Vagina (tissue), 2 donors: ENCODE measurements around the gene EIF2S1. TPM values are rescaled to one million over a fixed set of nuclear protein-coding genes. Genes with fewer than 3 reads are reported as not detected.

Source experiments
- DNase-seq, 2 donors: peaks; one replicate each; pipeline ENCODE4 v3.0.0-alpha.2; 2017; ENCODE audit errors: extremely low spot score in 2 of 2
- H3K27ac ChIP-seq: fragments of 200-600 bp; sonication (generic); one replicate; pipeline ENCODE4 v1.5.1; 2019
- H3K27me3 ChIP-seq: fragments of 200-600 bp; sonication (generic); one replicate; pipeline ENCODE4 v1.5.1; 2019
- H3K36me3 ChIP-seq, 2 donors: fragments of 200-600 bp; sonication (generic); one replicate each; pipeline ENCODE4 v1.5.1; 2017 to 2019
- H3K4me1 ChIP-seq: fragments of 200-600 bp; sonication (generic); one replicate; pipeline ENCODE4 v1.5.1; 2019
- H3K4me3 ChIP-seq, 2 donors: fragments of 200-600 bp; sonication (generic); 1 replicate in 1 of 2; 2 replicates in 1 of 2; pipeline ENCODE4 v1.5.1; 2016 to 2019
- H3K9me3 ChIP-seq: fragments of 200-600 bp; sonication (generic); one replicate; pipeline ENCODE4 v1.5.1; 2019
- POLR2A ChIP-seq, 2 donors: fragments of 450-650 bp; IDR thresholded peaks; one replicate each; pipeline ENCODE4 v1.6.1; 2017; ENCODE audit warnings: antibody characterized with exemption in 2 of 2, mild to moderate bottlenecking in 2 of 2, moderate library complexity in 2 of 2
- POLR2AphosphoS5 ChIP-seq, 2 donors: sonication (generic); formaldehyde crosslinking; IDR thresholded peaks; one replicate each; pipeline ENCODE4 v1.9.0; 2017; ENCODE audit warnings: antibody characterized with exemption in 2 of 2, mild to moderate bottlenecking in 2 of 2, low read depth in 1 of 2; ENCODE audit not compliant: insufficient read depth in 1 of 2
- intact Hi-C: fragments of 100-400 bp; cut with DNase I; formaldehyde crosslinking; loops from one replicate; pipeline ENCODE4 v1.15.1; 2023
- total RNA-seq: library from RNA; depleted of rRNA; stranded (reverse); fragments of >200 nt; gene quantifications from one replicate; pipeline ENCODE4 v1.2.3, GENCODE V29; 2016
- TF ChIP-seq, protein P1 (sequence below), 3 experiments: fragments of 450-650 bp in 2 of 3; fragments of 200-600 bp in 1 of 3; sonication (generic) in 1 of 3; IDR thresholded peaks; one replicate each; pipeline ENCODE4 v1.5.1; 2017 to 2019; ENCODE audit warnings: antibody characterized with exemption in 3 of 3, mild to moderate bottlenecking in 2 of 3, moderate library complexity in 2 of 3

EIF2S1 gene
- total RNA-seq, 1 donor from 2014 or later = 30.4 TPM

DNA sequence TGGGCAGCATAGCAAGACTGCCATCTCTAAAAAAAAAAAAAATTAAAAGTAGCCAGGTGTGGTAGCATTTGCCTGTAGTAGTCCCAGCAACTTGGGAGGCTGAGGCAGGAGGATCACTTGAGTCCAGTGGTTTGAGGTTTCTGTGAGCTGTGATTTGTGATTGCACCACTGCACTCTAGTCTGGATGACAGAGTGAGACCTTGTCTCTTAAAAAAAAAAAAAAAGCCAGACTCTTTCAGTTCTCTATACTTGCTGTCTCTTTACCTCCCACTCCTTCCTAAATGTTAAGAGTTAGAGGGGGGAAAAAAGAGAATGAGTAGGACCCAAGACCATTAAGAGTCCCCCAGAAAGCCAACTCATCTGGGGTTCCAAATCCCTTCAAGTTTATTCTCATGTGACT lies 17.8 kb downstream of the EIF2S1 start:
- H3K36me3 ChIP-seq = peaks cover 2 to 87% of the 10 kb centered on the region in 2 donors
- H3K4me3 ChIP-seq = no peak overlapping the region
- intact Hi-C loops = no loop called here
- TF ChIP-seq POLR2A (IDR thresholded peaks at IDR 0.05) (no peak), POLR2AphosphoS5 (IDR thresholded peaks at IDR 0.05; ENCODE audit: insufficient read depth in 1 of 2, low read depth in 1 of 2) (no peak)
- TF ChIP-seq, protein P1, sequence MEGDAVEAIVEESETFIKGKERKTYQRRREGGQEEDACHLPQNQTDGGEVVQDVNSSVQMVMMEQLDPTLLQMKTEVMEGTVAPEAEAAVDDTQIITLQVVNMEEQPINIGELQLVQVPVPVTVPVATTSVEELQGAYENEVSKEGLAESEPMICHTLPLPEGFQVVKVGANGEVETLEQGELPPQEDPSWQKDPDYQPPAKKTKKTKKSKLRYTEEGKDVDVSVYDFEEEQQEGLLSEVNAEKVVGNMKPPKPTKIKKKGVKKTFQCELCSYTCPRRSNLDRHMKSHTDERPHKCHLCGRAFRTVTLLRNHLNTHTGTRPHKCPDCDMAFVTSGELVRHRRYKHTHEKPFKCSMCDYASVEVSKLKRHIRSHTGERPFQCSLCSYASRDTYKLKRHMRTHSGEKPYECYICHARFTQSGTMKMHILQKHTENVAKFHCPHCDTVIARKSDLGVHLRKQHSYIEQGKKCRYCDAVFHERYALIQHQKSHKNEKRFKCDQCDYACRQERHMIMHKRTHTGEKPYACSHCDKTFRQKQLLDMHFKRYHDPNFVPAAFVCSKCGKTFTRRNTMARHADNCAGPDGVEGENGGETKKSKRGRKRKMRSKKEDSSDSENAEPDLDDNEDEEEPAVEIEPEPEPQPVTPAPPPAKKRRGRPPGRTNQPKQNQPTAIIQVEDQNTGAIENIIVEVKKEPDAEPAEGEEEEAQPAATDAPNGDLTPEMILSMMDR (IDR thresholded peaks at IDR 0.05) = no peak
- H3K4me1 ChIP-seq = no peaks in the 10 kb centered on the region
- no peak for DNase-seq
- H3K27me3 ChIP-seq = no peaks in the 10 kb centered on the region
- no peak overlapping the region for H3K27ac ChIP-seq
- H3K9me3 ChIP-seq = no peaks in the 10 kb centered on the region

DNA sequence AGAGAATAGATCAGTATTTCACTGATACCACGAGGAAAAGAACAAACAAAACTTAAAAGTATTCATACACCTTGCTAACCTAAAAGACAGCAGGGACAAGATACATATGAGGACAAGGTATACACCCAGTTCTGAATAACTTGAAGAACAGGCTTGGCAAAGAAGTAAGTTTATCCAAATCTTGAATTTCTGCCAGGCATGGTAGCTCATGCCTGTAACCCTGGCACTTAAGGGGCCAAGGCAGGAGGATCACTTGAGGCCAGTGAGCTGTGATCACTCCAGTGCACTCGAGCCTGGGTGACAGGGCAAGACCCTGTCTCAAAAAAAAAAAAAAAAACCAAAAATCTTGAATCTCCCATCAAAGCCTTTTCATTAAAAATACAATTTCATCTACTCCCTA lies 25.0 kb downstream of the EIF2S1 start:
- no peak for DNase-seq
- no peaks in the 10 kb centered on the region for H3K27me3 ChIP-seq
- TF ChIP-seq POLR2AphosphoS5 (IDR thresholded peaks at IDR 0.05; ENCODE audit: insufficient read depth in 1 of 2, low read depth in 1 of 2) = peak in 1 of 2 donors; percentile 19
- TF ChIP-seq, protein P1 (IDR thresholded peaks at IDR 0.05) = no peak
- H3K36me3 ChIP-seq = peaks cover 4 to 49% of the 10 kb centered on the region in 2 donors
- H3K27ac ChIP-seq = no peak overlapping the region
- H3K4me3 ChIP-seq = no peak overlapping the region
- intact Hi-C loops = no loop called here
- no peaks in the 10 kb centered on the region for H3K4me1 ChIP-seq
- no peaks in the 10 kb centered on the region for H3K9me3 ChIP-seq

DNA sequence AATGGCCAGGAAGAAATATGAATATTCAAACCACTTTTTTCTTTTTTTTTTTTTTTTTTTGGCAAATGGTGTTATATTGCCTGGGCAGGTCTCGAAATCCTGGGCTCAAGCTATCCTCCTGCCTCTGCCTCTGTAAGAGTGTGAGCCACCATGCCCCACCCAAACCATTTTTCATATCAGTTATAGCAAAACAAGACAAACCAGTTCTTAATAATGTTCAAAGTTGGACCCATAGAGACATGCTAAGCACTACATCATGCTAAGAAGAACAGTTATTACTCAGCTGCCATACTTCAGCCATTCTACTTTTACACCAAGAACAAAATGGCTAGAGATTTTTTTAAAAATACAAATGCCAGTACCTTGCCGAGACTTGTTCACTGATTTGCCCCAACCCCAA lies 25.5 kb downstream of the EIF2S1 start:
- Histone ChIP-seq H3K4me3 (no peak overlapping the region), H3K9me3 (no peaks in the 10 kb centered on the region), H3K27me3 (no peaks in the 10 kb centered on the region), H3K4me1 (no peaks in the 10 kb centered on the region), H3K36me3 (peaks cover 4 to 44% of the 10 kb centered on the region in 2 donors), H3K27ac (no peak overlapping the region)
- no peak for DNase-seq
- TF ChIP-seq, protein P1 (IDR thresholded peaks at IDR 0.05) = no peak
- TF ChIP-seq POLR2AphosphoS5 (IDR thresholded peaks at IDR 0.05; ENCODE audit: insufficient read depth in 1 of 2, low read depth in 1 of 2) (no peak), POLR2A (IDR thresholded peaks at IDR 0.05) (no peak)
- intact Hi-C loops = no loop called here

DNA sequence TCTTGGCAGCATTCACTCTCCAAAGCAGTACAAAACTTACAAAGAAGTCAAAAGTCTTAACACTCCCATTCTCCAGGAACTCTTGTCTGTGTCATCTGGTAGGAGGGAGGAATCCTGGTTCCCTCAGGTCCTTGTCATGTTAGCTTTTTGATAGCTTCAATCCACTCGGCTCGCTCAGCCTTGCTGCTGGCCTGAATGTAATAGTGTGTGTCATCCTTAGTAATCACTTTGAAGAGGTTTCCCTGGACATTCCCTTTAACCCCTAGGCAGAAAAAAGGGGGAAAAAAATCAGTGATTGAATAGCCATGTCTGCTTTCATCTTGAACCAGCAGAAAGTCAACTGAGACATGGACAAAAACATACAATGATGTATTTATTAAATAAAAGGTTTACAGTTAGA lies 27.1 kb downstream of the EIF2S1 start:
- no peak for DNase-seq
- no peak for TF ChIP-seq POLR2A (IDR thresholded peaks at IDR 0.05)
- TF ChIP-seq, protein P1 (IDR thresholded peaks at IDR 0.05) = no peak
- no peak for TF ChIP-seq POLR2AphosphoS5 (IDR thresholded peaks at IDR 0.05; ENCODE audit: insufficient read depth in 1 of 2, low read depth in 1 of 2)
- Histone ChIP-seq H3K27ac (no peak overlapping the region), H3K4me3 (no peak overlapping the region), H3K9me3 (no peaks in the 10 kb centered on the region), H3K27me3 (no peaks in the 10 kb centered on the region), H3K4me1 (no peaks in the 10 kb centered on the region), H3K36me3 (peaks cover 4 to 30% of the 10 kb centered on the region in 2 donors)
- intact Hi-C loops = no loop called here

DNA sequence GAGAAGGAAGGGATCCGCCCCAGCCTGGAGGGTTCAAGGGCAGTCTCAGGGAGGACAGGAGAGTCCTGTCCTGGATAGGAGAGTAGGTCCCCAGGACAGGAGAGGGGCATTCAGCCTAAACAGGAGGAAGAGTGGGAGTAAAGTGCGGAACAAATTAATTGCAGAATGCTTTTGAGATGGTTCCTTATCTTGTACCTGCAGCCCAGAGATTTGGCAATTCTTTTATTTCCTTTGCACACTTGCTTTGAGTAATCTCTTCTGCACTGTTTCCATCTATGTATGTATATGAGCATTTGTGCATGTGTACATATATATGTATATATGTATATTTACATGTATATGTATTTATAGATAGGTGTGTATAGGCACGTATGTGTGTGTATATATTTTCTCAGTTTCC lies 29.1 kb downstream of the EIF2S1 start:
- peaks cover 0 to 10% of the 10 kb centered on the region in 2 donors for H3K36me3 ChIP-seq
- intact Hi-C loops = no loop called here
- H3K9me3 ChIP-seq = no peaks in the 10 kb centered on the region
- DNase-seq = no peak
- no peaks in the 10 kb centered on the region for H3K27me3 ChIP-seq
- H3K4me1 ChIP-seq = no peaks in the 10 kb centered on the region
- TF ChIP-seq POLR2A (IDR thresholded peaks at IDR 0.05) (no peak), POLR2AphosphoS5 (IDR thresholded peaks at IDR 0.05; ENCODE audit: insufficient read depth in 1 of 2, low read depth in 1 of 2) (no peak)
- TF ChIP-seq, protein P1 (IDR thresholded peaks at IDR 0.05) = no peak
- H3K27ac ChIP-seq = no peak overlapping the region
- H3K4me3 ChIP-seq = no peak overlapping the region
